Ovary (tissue), 3 donors: ENCODE data around the gene R3HDM2.

Source experiments
- POLR2A ChIP-seq: fragments of 450-650 bp; IDR thresholded peaks from one replicate; pipeline ENCODE4 v1.6.1; 2017; ENCODE audit warnings: antibody characterized with exemption, mild to moderate bottlenecking, moderate library complexity
- TF ChIP-seq, protein P1 (sequence below), 3 donors: fragments of 450-650 bp in 2 of 3; fragments of 200-600 bp in 1 of 3; IDR thresholded peaks; one replicate each; pipeline versions ENCODE4 v1.5.1 to v1.8.0; 2016 to 2022; ENCODE audit warnings: antibody characterized with exemption in 3 of 3, mild to moderate bottlenecking in 1 of 3
- donor health status: DM: no; HTN: no; CAD: no.

DNA sequence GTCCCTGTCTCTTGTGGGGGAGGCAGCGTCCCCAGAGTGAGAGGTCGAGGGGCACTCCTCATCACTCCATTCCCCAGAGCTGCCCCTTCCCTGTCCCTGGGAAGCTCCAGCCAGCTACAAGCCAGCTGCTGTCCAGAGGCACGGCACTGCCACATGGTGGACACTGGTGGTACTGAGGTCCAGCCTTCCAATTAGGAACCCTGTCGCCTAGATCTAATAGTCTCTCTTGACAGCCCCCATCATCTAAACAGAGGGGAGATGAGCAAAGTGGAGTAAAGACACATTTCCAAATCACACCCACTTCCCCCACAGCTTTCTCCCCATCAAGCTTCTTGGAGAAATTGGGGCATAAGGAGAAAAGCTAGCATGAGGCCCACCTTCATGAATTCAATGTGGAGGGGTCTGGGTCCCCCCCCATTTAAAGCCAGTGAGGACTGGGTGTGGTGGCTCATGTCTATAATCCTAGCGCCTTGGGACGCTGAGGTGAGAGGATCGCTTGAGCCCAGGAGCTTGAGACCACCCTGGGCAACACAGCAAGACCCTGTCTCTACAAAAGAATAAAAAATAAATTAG lies 22.2 kb upstream of the R3HDM2 start:
- TF ChIP-seq, protein P1, sequence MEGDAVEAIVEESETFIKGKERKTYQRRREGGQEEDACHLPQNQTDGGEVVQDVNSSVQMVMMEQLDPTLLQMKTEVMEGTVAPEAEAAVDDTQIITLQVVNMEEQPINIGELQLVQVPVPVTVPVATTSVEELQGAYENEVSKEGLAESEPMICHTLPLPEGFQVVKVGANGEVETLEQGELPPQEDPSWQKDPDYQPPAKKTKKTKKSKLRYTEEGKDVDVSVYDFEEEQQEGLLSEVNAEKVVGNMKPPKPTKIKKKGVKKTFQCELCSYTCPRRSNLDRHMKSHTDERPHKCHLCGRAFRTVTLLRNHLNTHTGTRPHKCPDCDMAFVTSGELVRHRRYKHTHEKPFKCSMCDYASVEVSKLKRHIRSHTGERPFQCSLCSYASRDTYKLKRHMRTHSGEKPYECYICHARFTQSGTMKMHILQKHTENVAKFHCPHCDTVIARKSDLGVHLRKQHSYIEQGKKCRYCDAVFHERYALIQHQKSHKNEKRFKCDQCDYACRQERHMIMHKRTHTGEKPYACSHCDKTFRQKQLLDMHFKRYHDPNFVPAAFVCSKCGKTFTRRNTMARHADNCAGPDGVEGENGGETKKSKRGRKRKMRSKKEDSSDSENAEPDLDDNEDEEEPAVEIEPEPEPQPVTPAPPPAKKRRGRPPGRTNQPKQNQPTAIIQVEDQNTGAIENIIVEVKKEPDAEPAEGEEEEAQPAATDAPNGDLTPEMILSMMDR (IDR thresholded peaks at IDR 0.05), result peak; percentile 86 to 88 (median 87)
- no peak for TF ChIP-seq POLR2A
